Activated CD8-positive, alpha-beta memory T cell treated with anti-CD3 and anti-CD28 coated beads, Interleukin-2, amount 50 U/mL, for 4 hours (primary cell): ENCODE data around the gene SLC35F4.

ENCODE experiments used
- DNase-seq: peaks from one replicate; pipeline ENCODE4 v3.0.0-alpha.2; 2020

SLC35F4 gene

GRCh38 chr14:57609192-57610075, 256.5 kb downstream of the SLC35F4 start:
- DNase-seq: no peak

- no peak for DNase-seq
Observed at GRCh38 chr14:57607086-57607485, 258.8 kb downstream of the SLC35F4 start.

GRCh38 chr14:57583396-57583795, 282.5 kb downstream of the SLC35F4 start:
- DNase-seq: no peak

- DNase-seq: no peak
Observed at GRCh38 chr14:57582746-57583145, 283.1 kb downstream of the SLC35F4 start.

- no peak for DNase-seq
Observed at GRCh38 chr14:57578801-57579200, 287.1 kb downstream of the SLC35F4 start.

GRCh38 chr14:57576498-57576897, 289.4 kb downstream of the SLC35F4 start:
- DNase-seq: no peak

GRCh38 chr14:57575482-57575881, 290.4 kb downstream of the SLC35F4 start:
- DNase-seq: no peak

GRCh38 chr14:57574617-57575288, 291.1 kb downstream of the SLC35F4 start:
- DNase-seq: no peak

GRCh38 chr14:57573173-57573572, 292.7 kb downstream of the SLC35F4 start:
- DNase-seq: no peak

GRCh38 chr14:57568554-57568953, 297.3 kb downstream of the SLC35F4 start:
- no peak for DNase-seq

- no peak for DNase-seq
Observed at GRCh38 chr14:57567220-57567619, 298.7 kb downstream of the SLC35F4 start.

GRCh38 chr14:57560681-57561080, 305.2 kb downstream of the SLC35F4 start:
- no peak for DNase-seq

- DNase-seq: no peak
Observed at GRCh38 chr14:57559576-57559975, 306.3 kb downstream of the SLC35F4 start.

- no peak for DNase-seq
Observed at GRCh38 chr14:57549765-57550420, 316.0 kb downstream of the SLC35F4 start.

GRCh38 chr14:57549016-57549564, 316.8 kb downstream of the SLC35F4 start:
- DNase-seq: no peak

- DNase-seq: no peak
Observed at GRCh38 chr14:57547131-57547530, 318.8 kb downstream of the SLC35F4 start.

GRCh38 chr14:57533214-57533613, 332.7 kb downstream of the SLC35F4 start:
- DNase-seq: no peak

GRCh38 chr14:57530571-57530970, 335.3 kb downstream of the SLC35F4 start:
- no peak for DNase-seq

GRCh38 chr14:57526942-57527341, 338.9 kb downstream of the SLC35F4 start:
- no peak for DNase-seq

GRCh38 chr14:57519043-57519442, 346.8 kb downstream of the SLC35F4 start:
- no peak for DNase-seq
